Chondrocyte (in vitro differentiated cells): Measurements from ENCODE around the gene SLC22A3. TPM values are rescaled to one million over a fixed set of nuclear protein-coding genes. Genes with fewer than 3 reads are reported as not detected.

Experiments used
- DNase-seq: peaks from one replicate; pipeline ENCODE4 v3.0.0; 2021; ENCODE audit warnings: mixed read lengths, low spot score
- H3K27ac Mint-ChIP-seq: one replicate; pipeline ENCODE4 v1.8.0; 2021; ENCODE audit warnings: mild to moderate bottlenecking, moderate library complexity, mixed read lengths; ENCODE audit not compliant: unreplicated experiment
- H3K27me3 Mint-ChIP-seq: 2 replicates; pipeline ENCODE4 v1.8.0; 2021; ENCODE audit warnings: low read depth, mixed read lengths
- H3K36me3 Mint-ChIP-seq: 2 replicates; pipeline ENCODE4 v1.8.0; 2021; ENCODE audit warnings: low read depth, mixed read lengths
- H3K4me1 Mint-ChIP-seq: 2 replicates; pipeline ENCODE4 v1.8.0; 2021; ENCODE audit warnings: low read depth, mild to moderate bottlenecking, mixed read lengths
- H3K4me3 Mint-ChIP-seq: one replicate; pipeline ENCODE4 v1.8.0; 2021; ENCODE audit warnings: mild to moderate bottlenecking, moderate library complexity, mixed read lengths; ENCODE audit not compliant: unreplicated experiment
- H3K9me3 Mint-ChIP-seq: 2 replicates; pipeline ENCODE4 v1.8.0; 2021; ENCODE audit warnings: low read depth, mixed read lengths
- total RNA-seq: library from RNA; stranded (reverse); gene quantifications from 3 replicates; pipeline ENCODE4 v1.2.1, GENCODE V29; 2021
- TF ChIP-seq, protein P1 (sequence below): fragments of 200-600 bp; sonication (generic); IDR thresholded peaks from 2 replicates; pipeline ENCODE4 v1.5.0; 2021; ENCODE audit warnings: antibody characterized with exemption, mild to moderate bottlenecking, moderate library complexity

SLC22A3 gene
- total RNA-seq, 1 donor from 2014 or later: 1.6 TPM

DNA sequence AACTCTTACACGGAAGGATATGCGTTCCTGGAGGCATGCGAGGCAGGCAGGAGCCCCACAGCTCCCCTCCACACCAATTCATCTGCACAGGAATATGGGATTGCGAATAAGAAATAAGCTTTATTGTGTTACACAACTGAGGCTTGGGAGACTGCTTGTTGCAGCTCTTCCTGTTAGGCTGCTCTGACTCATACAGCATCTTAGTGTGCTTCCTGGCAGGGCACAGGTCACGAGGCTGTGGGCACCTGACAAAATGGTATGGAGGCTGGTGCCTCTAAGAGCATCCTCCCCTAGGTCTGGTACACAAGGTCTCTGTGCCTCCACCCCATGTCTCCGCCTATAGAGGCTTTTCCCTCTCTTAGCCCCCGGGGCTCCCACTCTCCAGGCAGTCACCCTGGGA lies 6.8 kb downstream of the SLC22A3 start:
- Mint-ChIP-seq H3K4me3 (no peak overlapping the region), H3K27ac (no peak overlapping the region), H3K36me3 (no peaks in the 10 kb centered on the region), H3K9me3 (no peaks in the 10 kb centered on the region), H3K4me1 (peaks cover 1% of the 10 kb centered on the region), H3K27me3 (peaks cover 47% of the 10 kb centered on the region)
- DNase-seq: no peak
- TF ChIP-seq, protein P1, sequence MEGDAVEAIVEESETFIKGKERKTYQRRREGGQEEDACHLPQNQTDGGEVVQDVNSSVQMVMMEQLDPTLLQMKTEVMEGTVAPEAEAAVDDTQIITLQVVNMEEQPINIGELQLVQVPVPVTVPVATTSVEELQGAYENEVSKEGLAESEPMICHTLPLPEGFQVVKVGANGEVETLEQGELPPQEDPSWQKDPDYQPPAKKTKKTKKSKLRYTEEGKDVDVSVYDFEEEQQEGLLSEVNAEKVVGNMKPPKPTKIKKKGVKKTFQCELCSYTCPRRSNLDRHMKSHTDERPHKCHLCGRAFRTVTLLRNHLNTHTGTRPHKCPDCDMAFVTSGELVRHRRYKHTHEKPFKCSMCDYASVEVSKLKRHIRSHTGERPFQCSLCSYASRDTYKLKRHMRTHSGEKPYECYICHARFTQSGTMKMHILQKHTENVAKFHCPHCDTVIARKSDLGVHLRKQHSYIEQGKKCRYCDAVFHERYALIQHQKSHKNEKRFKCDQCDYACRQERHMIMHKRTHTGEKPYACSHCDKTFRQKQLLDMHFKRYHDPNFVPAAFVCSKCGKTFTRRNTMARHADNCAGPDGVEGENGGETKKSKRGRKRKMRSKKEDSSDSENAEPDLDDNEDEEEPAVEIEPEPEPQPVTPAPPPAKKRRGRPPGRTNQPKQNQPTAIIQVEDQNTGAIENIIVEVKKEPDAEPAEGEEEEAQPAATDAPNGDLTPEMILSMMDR: no peak

GRCh38 chr6:160356074-160356744 lies 8.0 kb downstream of the SLC22A3 start:
- Mint-ChIP-seq H3K27ac (no peak overlapping the region), H3K4me1 (no peaks in the 10 kb centered on the region), H3K36me3 (no peaks in the 10 kb centered on the region), H3K27me3 (peaks cover 42% of the 10 kb centered on the region), H3K4me3 (no peak overlapping the region), H3K9me3 (no peaks in the 10 kb centered on the region)
- DNase-seq: no peak
- TF ChIP-seq, protein P1: no peak

- Mint-ChIP-seq H3K4me1 (no peaks in the 10 kb centered on the region), H3K36me3 (no peaks in the 10 kb centered on the region), H3K27me3 (peaks cover 39% of the 10 kb centered on the region), H3K4me3 (no peak overlapping the region), H3K27ac (no peak overlapping the region), H3K9me3 (no peaks in the 10 kb centered on the region)
- TF ChIP-seq, protein P1: no peak
- no peak for DNase-seq
These were observed 8.9 kb downstream of the SLC22A3 start for GRCh38 chr6:160357088-160357487.

DNA sequence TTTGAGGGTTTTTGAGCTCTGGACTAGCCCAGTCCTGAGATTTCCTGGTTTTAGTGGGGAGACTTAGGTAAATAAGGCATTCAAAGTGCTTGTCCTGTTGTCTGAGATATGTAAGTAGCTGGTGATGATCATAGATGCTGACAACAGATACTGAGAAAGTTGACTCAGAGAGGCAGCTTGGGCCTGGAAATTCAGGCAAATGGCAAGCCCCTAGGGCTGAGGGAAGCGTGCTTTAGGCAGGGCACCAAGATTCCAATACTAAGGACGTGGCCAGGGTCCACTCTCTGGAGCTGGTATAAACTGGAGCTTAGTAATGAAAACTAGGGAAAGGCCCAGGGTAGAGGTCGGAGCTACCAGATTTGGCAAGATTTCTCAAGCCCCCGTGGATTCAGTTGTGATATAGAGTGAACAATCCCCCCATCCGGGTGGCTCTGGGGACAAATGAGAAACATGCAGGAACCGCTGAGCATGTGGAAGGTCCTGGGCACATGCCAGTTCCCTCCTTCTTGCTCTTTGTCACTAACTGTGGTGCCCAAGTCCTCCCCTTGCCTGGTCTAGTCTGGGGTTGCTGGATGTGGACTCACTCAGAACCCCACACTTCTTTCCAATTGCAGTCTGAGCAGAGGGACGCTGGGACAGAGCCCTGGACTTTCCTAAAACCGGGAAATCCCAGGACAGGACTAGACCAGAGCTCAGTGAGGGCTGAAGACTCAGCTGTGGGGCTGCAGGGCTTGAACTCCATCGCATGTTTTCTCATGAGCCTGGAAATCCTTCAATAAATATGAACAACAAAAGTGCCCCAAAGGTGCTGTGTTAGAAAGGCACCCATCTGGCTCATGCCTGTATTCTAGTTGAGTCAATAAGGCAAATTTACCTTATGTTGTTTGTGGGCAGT lies 10.3 kb downstream of the SLC22A3 start:
- Mint-ChIP-seq H3K4me1 (no peaks in the 10 kb centered on the region), H3K27me3 (peaks cover 35% of the 10 kb centered on the region), H3K27ac (no peak overlapping the region), H3K4me3 (no peak overlapping the region), H3K36me3 (no peaks in the 10 kb centered on the region), H3K9me3 (no peaks in the 10 kb centered on the region)
- DNase-seq: no peak
- TF ChIP-seq, protein P1: no peak

- TF ChIP-seq, protein P1: no peak
- no peak for DNase-seq
- no peaks in the 10 kb centered on the region for H3K36me3 Mint-ChIP-seq
- no peaks in the 10 kb centered on the region for H3K9me3 Mint-ChIP-seq
- no peaks in the 10 kb centered on the region for H3K4me1 Mint-ChIP-seq
- no peak overlapping the region for H3K4me3 Mint-ChIP-seq
- no peak overlapping the region for H3K27ac Mint-ChIP-seq
- H3K27me3 Mint-ChIP-seq: peaks cover 31% of the 10 kb centered on the region
These were observed 12.8 kb downstream of the SLC22A3 start for GRCh38 chr6:160360955-160361354.
